Bronchial epithelial cell (primary cell): ENCODE data around the gene PDE6A. TPM values are rescaled to one million over a fixed set of nuclear protein-coding genes. Genes with fewer than 3 reads are reported as not detected.

Source experiments
- DNase-seq: peaks from one replicate; pipeline ENCODE4 v3.0.0-alpha.2; 2010; ENCODE audit warnings: low read depth
- FAIRE-seq: peaks from 2 replicates; lab custom pipeline; 2011; peaks lifted over from hg19 to GRCh38; lab: Jason Lieb, UNC
- H3K27me3 ChIP-seq: 2 replicates; pipeline ENCODE4 v1.5.1; 2011; ENCODE audit warnings: low read length; ENCODE audit not compliant: control insufficient read depth, insufficient read depth
- H3K36me3 ChIP-seq: 2 replicates; pipeline ENCODE4 v1.5.1; 2011; ENCODE audit warnings: low read length; ENCODE audit not compliant: control insufficient read depth, insufficient read depth
- H3K4me3 ChIP-seq: 2 replicates; pipeline ENCODE4 v1.5.1; 2011; ENCODE audit warnings: mild to moderate bottlenecking, low read depth, low read length, control low read depth
- CTCF ChIP-seq: IDR thresholded peaks from 2 replicates; pipeline ENCODE4 v1.5.1; 2011; ENCODE audit warnings: mild to moderate bottlenecking, moderate library complexity, low read length, control low read depth, inconsistent platforms; ENCODE audit not compliant: insufficient read depth, severe bottlenecking
- total RNA-seq: library from RNA; depleted of rRNA; stranded (reverse); fragments of >200 nt; gene quantifications from 2 replicates; pipeline ENCODE4 v1.2.1, GENCODE V29; 2014

PDE6A gene
- total RNA-seq, 1 donor from 2014 or later: not detected

- DNase-seq: no peak
- no peak for TF ChIP-seq CTCF
- Histone ChIP-seq H3K4me3 (no peak overlapping the region), H3K27me3 (no peaks in the 10 kb centered on the region), H3K36me3 (no peaks in the 10 kb centered on the region)
- no peak for FAIRE-seq
Measured at GRCh38 chr5:149940941-149941644, 3.5 kb downstream of the PDE6A start.

- FAIRE-seq: no peak
- H3K27me3 ChIP-seq: no peaks in the 10 kb centered on the region
- H3K36me3 ChIP-seq: no peaks in the 10 kb centered on the region
- TF ChIP-seq CTCF: no peak
- peak; percentile 62 for DNase-seq
- no peak overlapping the region for H3K4me3 ChIP-seq
Measured at GRCh38 chr5:149940077-149940574, 4.5 kb downstream of the PDE6A start.

GRCh38 chr5:149939546-149939945 is 5.0 kb downstream of the PDE6A start:
- Histone ChIP-seq H3K4me3 (no peak overlapping the region), H3K36me3 (no peaks in the 10 kb centered on the region), H3K27me3 (no peaks in the 10 kb centered on the region)
- TF ChIP-seq CTCF: no peak
- no peak for FAIRE-seq
- no peak for DNase-seq

GRCh38 chr5:149938791-149939358 is 5.7 kb downstream of the PDE6A start:
- H3K27me3 ChIP-seq: no peaks in the 10 kb centered on the region
- TF ChIP-seq CTCF: no peak
- H3K4me3 ChIP-seq: no peak overlapping the region
- FAIRE-seq (peak; percentile 88), DNase-seq (peak; percentile 97)
- H3K36me3 ChIP-seq: no peaks in the 10 kb centered on the region

- H3K27me3 ChIP-seq: no peaks in the 10 kb centered on the region
- H3K36me3 ChIP-seq: no peaks in the 10 kb centered on the region
- no peak overlapping the region for H3K4me3 ChIP-seq
- peak; percentile 82 for DNase-seq
- TF ChIP-seq CTCF: no peak
- no peak for FAIRE-seq
Measured at GRCh38 chr5:149938279-149938678, 6.3 kb downstream of the PDE6A start.

- H3K36me3 ChIP-seq: no peaks in the 10 kb centered on the region
- FAIRE-seq (no peak), DNase-seq (peak; percentile 87)
- no peaks in the 10 kb centered on the region for H3K27me3 ChIP-seq
- no peak overlapping the region for H3K4me3 ChIP-seq
- no peak for TF ChIP-seq CTCF
Measured at GRCh38 chr5:149937610-149938009, 7.0 kb downstream of the PDE6A start.
